Lung (tissue), 12 donors: Measurements from ENCODE around the gene BAHCC1. TPM values are rescaled to one million over a fixed set of nuclear protein-coding genes. Genes with fewer than 3 reads are reported as not detected.

Source experiments
- ATAC-seq: fragments of 200-7000 bp; cut with Tn5 transposase; one replicate; pipeline ENCODE4 v1.9.1; 2020; ENCODE audit warnings: moderate number of reproducible peaks; ENCODE audit not compliant: insufficient read depth, low FRiP score
- DNase-seq, 3 donors: peaks; one replicate each; pipeline ENCODE4 v3.0.0-alpha.2; 2013 to 2017
- H3K27ac ChIP-seq, 2 donors: one replicate each; pipeline ENCODE4 v1.5.1; 2013; ENCODE audit warnings: mild to moderate bottlenecking in 2 of 2, moderate library complexity in 2 of 2, control low read depth in 1 of 2, inconsistent platforms in 1 of 2, low read depth in 1 of 2, low read length in 1 of 2
- H3K27me3 ChIP-seq, 3 donors: one replicate each; pipeline ENCODE4 v1.5.1; 2013; ENCODE audit warnings: low read length in 2 of 3; ENCODE audit not compliant: control insufficient read depth in 3 of 3, insufficient read depth in 3 of 3
- H3K36me3 ChIP-seq, 4 donors: one replicate each; pipeline ENCODE4 v1.5.1; 2013; ENCODE audit warnings: low read length in 4 of 4, mild to moderate bottlenecking in 1 of 4, moderate library complexity in 1 of 4; ENCODE audit not compliant: control insufficient read depth in 4 of 4, insufficient read depth in 4 of 4
- H3K4me1 ChIP-seq, 5 donors: one replicate each; pipeline ENCODE4 v1.5.1; 2013; ENCODE audit warnings: low read length in 5 of 5, mild to moderate bottlenecking in 2 of 5, moderate library complexity in 1 of 5; ENCODE audit not compliant: control insufficient read depth in 5 of 5, insufficient read depth in 5 of 5
- H3K4me3 ChIP-seq: one replicate; pipeline ENCODE4 v1.5.1; 2013; ENCODE audit warnings: mild to moderate bottlenecking, control low read depth, moderate library complexity
- H3K9ac ChIP-seq, 2 donors: one replicate each; pipeline ENCODE4 v1.5.1; 2013; ENCODE audit warnings: low read length in 2 of 2, control low read depth in 1 of 2; ENCODE audit not compliant: insufficient read depth in 1 of 2
- H3K9me3 ChIP-seq, 4 donors: one replicate each; pipeline ENCODE4 v1.5.1; 2013; ENCODE audit warnings: low read length in 3 of 4, mild to moderate bottlenecking in 1 of 4, moderate library complexity in 1 of 4; ENCODE audit not compliant: control insufficient read depth in 4 of 4, insufficient read depth in 3 of 4
- CTCF ChIP-seq: IDR thresholded peaks from 2 replicates; pipeline ENCODE4 v1.5.1; 2012; ENCODE audit warnings: mild to moderate bottlenecking; ENCODE audit errors: control extremely low read depth, extremely low read depth
- WGBS, 2 donors: extraction: QIAGEN DNeasy Blood & Tissue Kit; methylation state at CpG; one replicate each; pipeline ENCODE4 v1.1.7; 2013; 5-methylcytosine and 5-hydroxymethylcytosine counted together
- polyA plus RNA-seq, 2 donors: library from polyadenylated mRNA; stranded (reverse); fragments of 200-250 nt; gene quantifications; one replicate each; pipeline ENCODE4 v1.2.1, GENCODE V29; 2013
- total RNA-seq, 2 donors: library from RNA; depleted of rRNA in 1 of 2; stranded (reverse); fragments of >200 nt in 1 of 2; gene quantifications; one replicate each; pipeline ENCODE4 v1.2.1, GENCODE V29; 2014 to 2021
- donor health status: control.
- donor health status: control.
- donor health status: Bipolar disorder and iron deficiency.
- donor health status: healthy.
- donor health status: DM: yes; HTN: yes; CAD: no.

BAHCC1 gene
- total and polyA plus RNA-seq, 4 donors, result 7.6 to 24.9 (median 17.5) TPM

GRCh38 chr17:81387100-81388090 is 7.9 kb upstream of the BAHCC1 start:
- Histone ChIP-seq H3K4me3 (peak overlapping the region; percentile 68), H3K36me3 (peaks cover 0 to 4% (median 3%) of the 10 kb centered on the region in 4 donors), H3K9me3 (no peaks in the 10 kb centered on the region), H3K27me3 (no peaks in the 10 kb centered on the region), H3K27ac (peak overlapping the region; percentile 94 to 99), H3K9ac (peak overlapping the region in 1 of 2 donors; percentile 37), H3K4me1 (peaks cover 0 to 65% (median 15%) of the 10 kb centered on the region in 5 donors)
- WGBS, 2 donors, result 5 to 10% methylated on average over 92 to 96 of the region's 96 CpGs
- no peak for TF ChIP-seq CTCF
- ATAC-seq (peak; percentile 39), DNase-seq (peak; percentile 70 to 77 (median 75))

GRCh38 chr17:81388091-81388611 is 7.1 kb upstream of the BAHCC1 start:
- no peaks in the 10 kb centered on the region for H3K27me3 ChIP-seq
- DNase-seq, result no peak

GRCh38 chr17:81388612-81389367 is 6.5 kb upstream of the BAHCC1 start:
- DNase-seq (peak in 1 of 3 donors; percentile 62), ATAC-seq (no peak)
- 55 to 58% methylated on average over 18 to 19 of the region's 19 CpGs for WGBS, 2 donors
- Histone ChIP-seq H3K27me3 (no peaks in the 10 kb centered on the region), H3K27ac (peak overlapping the region; percentile 17 to 99), H3K9ac (no peak overlapping the region), H3K36me3 (peaks cover 0 to 4% (median 3%) of the 10 kb centered on the region in 4 donors), H3K4me1 (peaks cover 0 to 71% (median 19%) of the 10 kb centered on the region in 5 donors), H3K9me3 (no peaks in the 10 kb centered on the region), H3K4me3 (no peak overlapping the region)
- TF ChIP-seq CTCF, result no peak

More at GRCh38 chr17:81388091-81388611, 7.1 kb upstream of the BAHCC1 start:
- Histone ChIP-seq H3K9me3 (no peaks in the 10 kb centered on the region), H3K4me3 (no peak overlapping the region), H3K4me1 (peaks cover 0 to 71% (median 19%) of the 10 kb centered on the region in 5 donors), H3K36me3 (peaks cover 0 to 4% (median 3%) of the 10 kb centered on the region in 4 donors), H3K27ac (peak overlapping the region; percentile 94 to 99), H3K9ac (no peak overlapping the region)
- ATAC-seq, result no peak
- 82 to 90% methylated on average over 14 of the region's 14 CpGs for WGBS, 2 donors
- TF ChIP-seq CTCF, result no peak
